Measurements from ENCODE around the gene HMSD. TPM values are rescaled to one million over a fixed set of nuclear protein-coding genes. Genes with fewer than 3 reads are reported as not detected.

HMSD gene
- total and polyA plus RNA-seq, 2 of the 4 experiments (the other 2 are of a cell fraction): 0.17 to 0.36 TPM

- TF ChIP-seq RAD21 (IDR thresholded peaks at IDR 0.05; ENCODE audit: low read length) (no peak), SMC3 (IDR thresholded peaks at IDR 0.05; ENCODE audit: low read depth, low read length) (no peak), CEBPB (IDR thresholded peaks at IDR 0.05; ENCODE audit: low read depth, low read length) (no peak)
These were observed 22.9 kb downstream of the HMSD start (continued) for GRCh38 chr18:63972002-63972376.

DNA sequence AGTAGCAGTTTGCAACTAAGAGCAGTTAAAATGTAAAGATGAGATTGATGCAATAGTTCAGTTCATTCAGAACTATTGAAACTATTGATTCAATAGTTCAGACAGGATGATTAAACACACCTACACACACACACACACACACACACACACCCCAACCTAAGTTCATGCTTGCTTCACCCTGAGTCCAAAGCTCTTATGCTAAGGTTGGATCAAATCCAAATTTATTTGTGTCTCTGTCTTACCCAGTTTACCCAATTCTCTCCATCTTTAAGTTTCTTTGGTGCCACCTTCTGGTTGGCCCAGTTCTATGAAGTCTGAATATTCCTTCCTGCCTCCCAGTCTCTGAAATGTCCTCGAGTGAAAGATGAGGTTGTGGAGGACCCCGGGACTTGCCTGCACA lies 25.9 kb downstream of the HMSD start:
- 0 out of 2 replicates have a peak overlapping the region, but pooled peaks have one; percentile 7 for H4K5ac ChIP-seq (ENCODE audit: low read depth, low read length)
- no TSS peak for BruUV-seq (replicated peaks)
- H2AK5ac ChIP-seq (ENCODE audit: low read depth, low read length): no peak overlapping the region
- no peak overlapping the region for H4K91ac ChIP-seq (ENCODE audit: insufficient read depth, low read depth, low read length)
- H3K18ac ChIP-seq (ENCODE audit: low read depth, low read length): no peak overlapping the region; the same call in 1 of the 2 replicates
- H2BK5ac ChIP-seq (ENCODE audit: low read depth, low read length, poor library complexity, severe bottlenecking): no peak overlapping the region
- H3K27ac ChIP-seq (ENCODE audit: insufficient read depth, low read length): no peak overlapping the region
- H3K56ac ChIP-seq (ENCODE audit: extremely low read depth, insufficient read depth, low read length): no peak overlapping the region
- peaks cover 24 to 54% of the 10 kb centered on the region in 2 experiments for H3K79me1 ChIP-seq (ENCODE audit: low read depth in 1 of 2, low read length in 2 of 2)
- ATAC-seq (ENCODE audit: low read depth) (no peak), DNase-seq (peak; percentile 30)
- POLR2A ChIA-PET (ENCODE audit: unreplicated experiment): interaction anchor here (0.7 kb wide), 1 partner anchor 1714 kb away, joined by 3 read pairs; no protein-coding TSS in a partner anchor
- intact Hi-C loops (cut with micrococcal nuclease) (loop anchor here (5.0 kb wide), 1 partner anchor 93 kb away; no protein-coding TSS in a partner anchor), dilution Hi-C loops (cut with HindIII; ENCODE audit: low sequenced_read_pairs, unreplicated experiment) (no loop called here), in situ Hi-C loops (cut with MboI; ENCODE audit: low sequenced_read_pairs) (no loop called here)
- H3K14ac ChIP-seq (replicated peaks; ENCODE audit: low read depth, low read length): no peak overlapping the region
- no peak overlapping the region for H3K9ac ChIP-seq (ENCODE audit: low read depth, low read length)
- no peaks in the 10 kb centered on the region for H3K36me3 ChIP-seq (ENCODE audit: control insufficient read depth, insufficient read depth, low read length)
- no peaks in the 10 kb centered on the region for H3K9me3 ChIP-seq (ENCODE audit: control insufficient read depth, insufficient read depth, low read length)
- no peak overlapping the region; the same call in 1 of the 2 replicates for H3K4ac ChIP-seq (ENCODE audit: low read depth, low read length)
- CTCF ChIA-PET: interaction anchor here (1.0 to 3.7 kb wide), 3 partner anchors 11 to 20 kb away, joined by 3 to 20 read pairs (median 3); no protein-coding TSS in a partner anchor
- H3K4me3 ChIP-seq (ENCODE audit: insufficient read depth, low read depth, low read length): no peak overlapping the region
- no peak overlapping the region for H2BK15ac ChIP-seq (ENCODE audit: low read depth, low read length)
- H3K4me2 ChIP-seq (ENCODE audit: low read depth, low read length): no peak overlapping the region
- no peaks in the 10 kb centered on the region for H3K27me3 ChIP-seq (ENCODE audit: control insufficient read depth, insufficient read depth, low read length)
- TF ChIP-seq RCOR1 (IDR thresholded peaks at IDR 0.05; ENCODE audit: insufficient replicate concordance, low read length) (no peak), CEBPB (IDR thresholded peaks at IDR 0.05; ENCODE audit: low read depth, low read length) (no peak), CHD1 (IDR thresholded peaks at IDR 0.05; ENCODE audit: low read depth, low read length) (no peak)
- TF ChIP-seq, protein P1, sequence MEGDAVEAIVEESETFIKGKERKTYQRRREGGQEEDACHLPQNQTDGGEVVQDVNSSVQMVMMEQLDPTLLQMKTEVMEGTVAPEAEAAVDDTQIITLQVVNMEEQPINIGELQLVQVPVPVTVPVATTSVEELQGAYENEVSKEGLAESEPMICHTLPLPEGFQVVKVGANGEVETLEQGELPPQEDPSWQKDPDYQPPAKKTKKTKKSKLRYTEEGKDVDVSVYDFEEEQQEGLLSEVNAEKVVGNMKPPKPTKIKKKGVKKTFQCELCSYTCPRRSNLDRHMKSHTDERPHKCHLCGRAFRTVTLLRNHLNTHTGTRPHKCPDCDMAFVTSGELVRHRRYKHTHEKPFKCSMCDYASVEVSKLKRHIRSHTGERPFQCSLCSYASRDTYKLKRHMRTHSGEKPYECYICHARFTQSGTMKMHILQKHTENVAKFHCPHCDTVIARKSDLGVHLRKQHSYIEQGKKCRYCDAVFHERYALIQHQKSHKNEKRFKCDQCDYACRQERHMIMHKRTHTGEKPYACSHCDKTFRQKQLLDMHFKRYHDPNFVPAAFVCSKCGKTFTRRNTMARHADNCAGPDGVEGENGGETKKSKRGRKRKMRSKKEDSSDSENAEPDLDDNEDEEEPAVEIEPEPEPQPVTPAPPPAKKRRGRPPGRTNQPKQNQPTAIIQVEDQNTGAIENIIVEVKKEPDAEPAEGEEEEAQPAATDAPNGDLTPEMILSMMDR (conservative IDR thresholded peaks at IDR 0.05; ENCODE audit: low read depth, low read length): peak; percentile 35; the same call in 1 of the 2 replicates
- no peak overlapping the region for H3K23ac ChIP-seq (ENCODE audit: low read depth, low read length)
- H4K20me1 ChIP-seq (ENCODE audit: insufficient read depth, low read length): no peaks in the 10 kb centered on the region
- no peak overlapping the region for H2AK9ac ChIP-seq (replicated peaks; ENCODE audit: low read depth, low read length, poor library complexity)
- H4K8ac ChIP-seq (ENCODE audit: low read depth in 2 of 2, low read length in 2 of 2): peak overlapping the region in 1 of 2 experiments; percentile 75; a peak in 1 of 4 replicates
- no peak overlapping the region for H2BK20ac ChIP-seq (ENCODE audit: low read depth, low read length)
- peaks cover 7% of the 10 kb centered on the region for H3K4me1 ChIP-seq (ENCODE audit: control insufficient read depth, insufficient read depth, low read length)
- no CpG with 5 or more reads among the region's 2 CpGs for WGBS, 2 experiments (ENCODE audit: extremely low coverage in 2 of 2, insufficient read length in 1 of 2)
- H2AFZ ChIP-seq (replicated peaks; ENCODE audit: low read length, poor library complexity): no peak overlapping the region
- H3K9me1 ChIP-seq (ENCODE audit: insufficient read depth, low read length): no peaks in the 10 kb centered on the region; the same call in 1 of the 2 replicates
- no peak overlapping the region; the same call in 1 of the 2 replicates for H2BK120ac ChIP-seq (ENCODE audit: low read depth, low read length)

All from IMR-90 (cell line).